ENCODE data around the gene SMNDC1. TPM values are rescaled to one million over a fixed set of nuclear protein-coding genes. Genes with fewer than 3 reads are reported as not detected.

Gene SMNDC1
- total and polyA plus RNA-seq, 2 of the 4 experiments (the other 2 are of a cell fraction), result 3.9 to 15.1 TPM

DNA sequence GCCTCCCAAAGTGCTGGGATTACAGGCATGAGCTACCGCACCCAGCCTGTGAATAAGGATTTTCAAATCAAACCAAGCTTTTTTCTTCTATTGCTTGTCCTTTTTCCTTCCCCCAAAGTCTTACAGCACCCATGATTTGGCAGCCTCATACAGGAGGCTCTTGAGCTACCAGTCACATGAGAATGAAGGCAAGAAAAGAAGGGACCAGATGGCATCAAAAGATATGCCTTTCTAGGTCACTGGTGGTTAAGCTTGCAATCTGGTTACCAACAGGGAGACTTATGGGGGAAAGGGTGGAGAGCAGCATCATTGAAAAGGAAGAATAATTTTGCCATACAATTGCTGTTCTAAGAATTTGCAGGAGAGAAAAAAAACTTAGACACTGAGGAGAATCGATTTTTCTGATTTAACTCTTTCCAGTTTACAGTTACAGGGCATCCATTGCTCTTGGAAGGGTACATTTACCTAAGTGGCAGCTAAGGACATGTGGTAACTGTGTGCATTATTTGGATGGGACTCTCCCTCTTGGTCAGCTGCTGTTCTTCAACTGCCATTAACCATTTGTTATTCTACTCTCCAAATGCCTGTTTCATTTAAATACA lies 29.5 kb downstream of the SMNDC1 start:
- H3K18ac ChIP-seq (ENCODE audit: low read depth, low read length), result no peak overlapping the region
- in situ Hi-C loops (cut with MboI; ENCODE audit: low sequenced_read_pairs) (no loop called here), dilution Hi-C loops (cut with HindIII; ENCODE audit: low sequenced_read_pairs, unreplicated experiment) (loop anchor here (25.0 kb wide), 1 partner anchor 138 kb away; no protein-coding TSS in a partner anchor), intact Hi-C loops (cut with micrococcal nuclease) (no loop called here)
- no peak overlapping the region for H2BK15ac ChIP-seq (ENCODE audit: low read depth, low read length)
- H4K8ac ChIP-seq (ENCODE audit: low read depth in 2 of 2, low read length in 2 of 2), result no peak overlapping the region
- H4K5ac ChIP-seq (ENCODE audit: low read depth, low read length), result no peak overlapping the region
- no peaks in the 10 kb centered on the region for H3K79me1 ChIP-seq (ENCODE audit: low read depth in 1 of 2, low read length in 2 of 2)
- H2BK5ac ChIP-seq (ENCODE audit: low read depth, low read length, poor library complexity, severe bottlenecking), result no peak overlapping the region
- peaks cover 2% of the 10 kb centered on the region; the same call in 1 of the 2 replicates for H3K36me3 ChIP-seq (ENCODE audit: control insufficient read depth, insufficient read depth, low read length)
- no peak overlapping the region for H3K14ac ChIP-seq (replicated peaks; ENCODE audit: low read depth, low read length)
- POLR2A ChIA-PET (ENCODE audit: unreplicated experiment), result no interaction called here
- WGBS, 2 experiments (ENCODE audit: extremely low coverage in 2 of 2, insufficient read length in 1 of 2), result no CpG with 5 or more reads among the region's 2 CpGs
- DNase-seq (no peak), ATAC-seq (ENCODE audit: low read depth) (no peak)
- H3K56ac ChIP-seq (ENCODE audit: extremely low read depth, insufficient read depth, low read length), result no peak overlapping the region
- H3K9me3 ChIP-seq (ENCODE audit: control insufficient read depth, insufficient read depth, low read length), result no peaks in the 10 kb centered on the region
- H3K23ac ChIP-seq (ENCODE audit: low read depth, low read length), result no peak overlapping the region
- peaks cover 1% of the 10 kb centered on the region; the same call in 1 of the 2 replicates for H3K4me1 ChIP-seq (ENCODE audit: control insufficient read depth, insufficient read depth, low read length)
- no peak overlapping the region for H3K27ac ChIP-seq (ENCODE audit: insufficient read depth, low read length)
- CTCF ChIA-PET, result no interaction called here
- no TSS peak for BruUV-seq (replicated peaks)
- H2AK9ac ChIP-seq (replicated peaks; ENCODE audit: low read depth, low read length, poor library complexity), result no peak overlapping the region
- H4K91ac ChIP-seq (ENCODE audit: insufficient read depth, low read depth, low read length), result no peak overlapping the region
- no peak overlapping the region for H3K4me3 ChIP-seq (ENCODE audit: insufficient read depth, low read depth, low read length)
- H2AK5ac ChIP-seq (ENCODE audit: low read depth, low read length), result no peak overlapping the region
- no peaks in the 10 kb centered on the region for H3K9me1 ChIP-seq (ENCODE audit: insufficient read depth, low read length)
- H3K4me2 ChIP-seq (ENCODE audit: low read depth, low read length), result no peak overlapping the region
- no peak overlapping the region for H2AFZ ChIP-seq (replicated peaks; ENCODE audit: low read length, poor library complexity)
- H3K4ac ChIP-seq (ENCODE audit: low read depth, low read length), result no peak overlapping the region
- no peak overlapping the region for H3K9ac ChIP-seq (ENCODE audit: low read depth, low read length)
- no peak overlapping the region for H2BK20ac ChIP-seq (ENCODE audit: low read depth, low read length)
- no peak overlapping the region for H2BK120ac ChIP-seq (ENCODE audit: low read depth, low read length)
- no peaks in the 10 kb centered on the region for H3K27me3 ChIP-seq (ENCODE audit: control insufficient read depth, insufficient read depth, low read length)
- no peaks in the 10 kb centered on the region for H4K20me1 ChIP-seq (ENCODE audit: insufficient read depth, low read length)
- TF ChIP-seq FOS (IDR thresholded peaks at IDR 0.05; ENCODE audit: low read depth, low read length), result no peak
- TF ChIP-seq, protein P1, sequence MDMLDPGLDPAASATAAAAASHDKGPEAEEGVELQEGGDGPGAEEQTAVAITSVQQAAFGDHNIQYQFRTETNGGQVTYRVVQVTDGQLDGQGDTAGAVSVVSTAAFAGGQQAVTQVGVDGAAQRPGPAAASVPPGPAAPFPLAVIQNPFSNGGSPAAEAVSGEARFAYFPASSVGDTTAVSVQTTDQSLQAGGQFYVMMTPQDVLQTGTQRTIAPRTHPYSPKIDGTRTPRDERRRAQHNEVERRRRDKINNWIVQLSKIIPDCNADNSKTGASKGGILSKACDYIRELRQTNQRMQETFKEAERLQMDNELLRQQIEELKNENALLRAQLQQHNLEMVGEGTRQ (IDR thresholded peaks at IDR 0.05; ENCODE audit: low read depth, low read length), result no peak
